HG03097 (cell line): Measurements from ENCODE around the gene KRTAP10-8.
"Not testable (repeated sequence)": the region's sequence is repeated elsewhere in the genome, so short reads cannot be mapped to it uniquely, and the experiment has no call there.

Source experiments
- ATAC-seq: cut with Tn5 transposase; IDR thresholded peaks from one replicate; pipeline ENCODE4 v1.9.1; 2021; ENCODE audit not compliant: unreplicated experiment, low FRiP score

Gene KRTAP10-8

GRCh38 chr21:44615911-44616590, 4.2 kb downstream of the KRTAP10-8 start:
- no peak for ATAC-seq

- no peak for ATAC-seq
Observed at GRCh38 chr21:44616591-44616926, 4.7 kb downstream of the KRTAP10-8 start.

- ATAC-seq: no peak
Observed at GRCh38 chr21:44617071-44617501, 5.2 kb downstream of the KRTAP10-8 start.

GRCh38 chr21:44618504-44618903, 6.6 kb downstream of the KRTAP10-8 start:
- ATAC-seq: no peak

GRCh38 chr21:44618909-44619308, 7.0 kb downstream of the KRTAP10-8 start:
- no peak for ATAC-seq

GRCh38 chr21:44619886-44620285, 8.0 kb downstream of the KRTAP10-8 start:
- ATAC-seq: no peak

- ATAC-seq: no peak
Observed at GRCh38 chr21:44623575-44623974, 11.7 kb downstream of the KRTAP10-8 start.

- no peak for ATAC-seq
Observed at GRCh38 chr21:44625756-44626155, 13.9 kb downstream of the KRTAP10-8 start.

GRCh38 chr21:44626262-44626661, 14.4 kb downstream of the KRTAP10-8 start:
- no peak for ATAC-seq

GRCh38 chr21:44626673-44627143, 14.8 kb downstream of the KRTAP10-8 start, which contains the start of gene KRTAP10-9:
TSS of gene KRTAP10-9 (plus strand) at chr21:44627093. CDS start at chr21:44627172, 79 bp downstream.
- no peak for ATAC-seq

- ATAC-seq: not testable (repeated sequence)
Observed at GRCh38 chr21:44627181-44627822, 15.4 kb downstream of the KRTAP10-8 start.

- ATAC-seq: not testable (repeated sequence)
Observed at GRCh38 chr21:44627831-44628233, 16.0 kb downstream of the KRTAP10-8 start.

- no peak for ATAC-seq
Observed at GRCh38 chr21:44628707-44629391, 17.0 kb downstream of the KRTAP10-8 start.

GRCh38 chr21:44630440-44630839, 18.6 kb downstream of the KRTAP10-8 start:
- no peak for ATAC-seq

- no peak for ATAC-seq
Observed at GRCh38 chr21:44632067-44632466, 20.2 kb downstream of the KRTAP10-8 start.

- no peak for ATAC-seq
Observed at GRCh38 chr21:44636209-44637017, 24.5 kb downstream of the KRTAP10-8 start.

- no peak for ATAC-seq
Observed at GRCh38 chr21:44637018-44637850, 25.4 kb downstream of the KRTAP10-8 start, which contains the start of gene KRTAP10-10. TSS of gene KRTAP10-10 (plus strand) at chr21:44637356. CDS start at chr21:44637418, 62 bp downstream.

- ATAC-seq: not testable (repeated sequence)
Observed at GRCh38 chr21:44637851-44638348, 26.0 kb downstream of the KRTAP10-8 start.
